Liver (tissue), 3 donors: ENCODE measurements around the gene PPM1D.

Experiments
- RAD21 ChIP-seq, 2 donors: IDR thresholded peaks; 2 replicates each; pipeline ENCODE4 v1.6.1; 2016; ENCODE audit warnings: antibody characterized with exemption in 2 of 2, mild to moderate bottlenecking in 2 of 2
- SP1 ChIP-seq: IDR thresholded peaks from 2 replicates; pipeline ENCODE4 v1.6.1; 2018; ENCODE audit warnings: antibody characterized with exemption, mild to moderate bottlenecking
- TF ChIP-seq, protein P1 (sequence below): fragments of 150-350 bp; IDR thresholded peaks from 2 replicates; pipeline ENCODE4 v1.5.1; 2017; ENCODE audit warnings: improper control_type of control experiment, low read depth, low read length; ENCODE audit not compliant: missing input control
- TF ChIP-seq, protein P2 (sequence below): IDR thresholded peaks from 2 replicates; pipeline ENCODE4 v1.6.1; 2016; ENCODE audit warnings: antibody characterized with exemption
- donor health status: healthy.
- donor health status: healthy.

DNA sequence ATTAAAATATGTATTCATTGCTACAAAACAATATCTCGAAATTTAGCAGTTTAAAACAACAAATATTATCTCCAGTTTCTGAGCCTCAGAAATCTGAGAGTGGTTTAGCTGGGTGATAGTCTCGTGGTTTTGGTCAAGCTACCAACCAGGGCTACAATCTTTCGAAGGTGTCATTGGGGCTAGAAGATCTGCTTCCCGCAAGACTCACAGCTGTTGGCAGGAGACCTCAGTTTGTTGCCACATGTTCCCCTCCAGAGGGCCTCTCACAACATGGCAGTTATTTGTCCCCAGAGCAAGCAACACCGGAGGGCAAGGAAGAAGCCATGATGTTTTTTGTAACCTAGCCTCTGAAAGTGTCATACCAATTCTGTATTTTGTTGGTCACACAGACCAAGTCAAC, 65.6 kb downstream of the PPM1D start:
- TF ChIP-seq, protein P1, sequence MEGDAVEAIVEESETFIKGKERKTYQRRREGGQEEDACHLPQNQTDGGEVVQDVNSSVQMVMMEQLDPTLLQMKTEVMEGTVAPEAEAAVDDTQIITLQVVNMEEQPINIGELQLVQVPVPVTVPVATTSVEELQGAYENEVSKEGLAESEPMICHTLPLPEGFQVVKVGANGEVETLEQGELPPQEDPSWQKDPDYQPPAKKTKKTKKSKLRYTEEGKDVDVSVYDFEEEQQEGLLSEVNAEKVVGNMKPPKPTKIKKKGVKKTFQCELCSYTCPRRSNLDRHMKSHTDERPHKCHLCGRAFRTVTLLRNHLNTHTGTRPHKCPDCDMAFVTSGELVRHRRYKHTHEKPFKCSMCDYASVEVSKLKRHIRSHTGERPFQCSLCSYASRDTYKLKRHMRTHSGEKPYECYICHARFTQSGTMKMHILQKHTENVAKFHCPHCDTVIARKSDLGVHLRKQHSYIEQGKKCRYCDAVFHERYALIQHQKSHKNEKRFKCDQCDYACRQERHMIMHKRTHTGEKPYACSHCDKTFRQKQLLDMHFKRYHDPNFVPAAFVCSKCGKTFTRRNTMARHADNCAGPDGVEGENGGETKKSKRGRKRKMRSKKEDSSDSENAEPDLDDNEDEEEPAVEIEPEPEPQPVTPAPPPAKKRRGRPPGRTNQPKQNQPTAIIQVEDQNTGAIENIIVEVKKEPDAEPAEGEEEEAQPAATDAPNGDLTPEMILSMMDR: no peak
- TF ChIP-seq, protein P2, sequence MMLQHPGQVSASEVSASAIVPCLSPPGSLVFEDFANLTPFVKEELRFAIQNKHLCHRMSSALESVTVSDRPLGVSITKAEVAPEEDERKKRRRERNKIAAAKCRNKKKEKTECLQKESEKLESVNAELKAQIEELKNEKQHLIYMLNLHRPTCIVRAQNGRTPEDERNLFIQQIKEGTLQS: no peak
- TF ChIP-seq RAD21 (IDR thresholded peaks at IDR 0.05) (no peak), SP1 (no peak)
